CD4-positive, alpha-beta T cell treated with Interleukin-1 beta for 1 hour (primary cell): Measurements from ENCODE around the gene RNF123.

Source experiments
- DNase-seq, 2 donors: peaks; one replicate each; pipeline ENCODE4 v3.0.0-alpha.2; 2020 to 2022

The RNF123 gene

DNA sequence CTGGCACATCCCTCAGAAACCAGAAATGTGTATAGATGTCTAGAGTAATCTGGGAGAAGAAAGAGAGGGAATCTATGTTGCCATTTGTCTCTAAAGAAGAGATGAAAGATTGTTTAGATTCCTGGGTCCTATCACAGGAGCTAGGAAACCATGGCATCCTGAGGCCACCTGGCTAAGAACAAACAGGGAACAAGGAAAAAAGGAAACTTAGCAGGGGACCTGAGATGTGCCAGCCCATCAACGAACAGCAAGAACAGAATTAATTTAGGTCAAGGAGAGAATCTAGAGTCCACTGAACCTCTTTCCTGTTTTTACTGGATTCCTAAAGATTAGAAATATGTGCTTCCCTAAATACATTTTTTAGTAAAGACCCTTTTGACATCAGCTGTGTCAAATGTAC is 66.7 kb downstream of the RNF123 start:
- DNase-seq, result no peak

DNA sequence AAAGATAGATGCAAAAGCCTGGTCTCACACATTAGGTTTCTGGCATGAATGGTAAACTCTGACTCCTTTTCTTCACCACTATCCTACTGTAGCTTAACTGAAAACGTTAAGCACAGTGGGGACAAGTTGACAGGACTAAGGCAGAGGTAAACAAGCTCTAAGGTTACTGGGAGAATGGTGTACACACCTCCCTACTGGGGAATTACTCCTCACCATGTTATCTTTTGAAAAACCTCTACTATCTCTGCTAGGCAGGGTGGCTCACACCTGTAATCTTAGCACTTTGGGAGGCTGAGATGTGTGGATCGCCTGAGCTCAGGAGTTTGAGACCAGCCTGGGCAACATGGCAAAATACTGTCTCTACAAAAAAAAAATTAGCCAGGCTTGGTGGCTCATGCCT is 67.8 kb downstream of the RNF123 start:
- DNase-seq, result no peak

DNA sequence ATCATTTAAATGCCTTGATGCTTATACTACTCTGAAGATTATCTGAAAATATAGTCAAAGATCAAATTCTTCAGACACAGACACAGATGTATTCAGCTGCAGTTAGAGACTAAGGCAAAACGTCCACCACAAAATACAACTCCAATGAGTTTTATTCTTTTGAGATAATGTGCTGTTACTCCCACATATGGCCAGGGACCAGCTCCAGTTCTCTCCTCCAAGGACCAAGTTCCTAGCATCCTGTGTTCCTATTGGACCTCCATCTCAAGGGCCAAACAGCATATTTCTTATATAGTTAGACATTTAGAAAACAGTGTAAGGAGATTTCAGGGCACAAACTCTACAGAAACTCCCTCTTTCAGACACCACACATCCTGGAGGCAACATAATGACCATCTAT is 69.9 kb downstream of the RNF123 start:
- no peak for DNase-seq

DNA sequence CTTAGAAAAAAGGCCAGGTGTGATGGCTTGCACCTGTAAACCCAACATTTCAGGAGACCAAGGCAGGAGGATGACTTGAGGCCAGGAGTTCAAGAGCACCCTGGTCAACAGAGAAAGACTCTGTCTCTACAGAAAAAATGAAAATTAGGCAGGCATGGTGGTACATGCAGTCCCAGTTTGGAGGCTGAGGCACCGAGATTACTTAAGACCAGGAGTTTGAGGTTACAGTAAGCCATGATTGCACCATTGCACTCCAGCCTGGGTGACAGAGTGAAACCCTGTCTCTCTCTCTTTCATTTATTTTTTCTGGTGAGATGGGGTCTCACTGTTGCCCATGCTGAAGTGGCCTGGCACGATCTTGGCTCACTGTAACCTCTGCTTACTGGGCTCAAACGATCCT is 72.3 kb downstream of the RNF123 start:
- no peak for DNase-seq

DNA sequence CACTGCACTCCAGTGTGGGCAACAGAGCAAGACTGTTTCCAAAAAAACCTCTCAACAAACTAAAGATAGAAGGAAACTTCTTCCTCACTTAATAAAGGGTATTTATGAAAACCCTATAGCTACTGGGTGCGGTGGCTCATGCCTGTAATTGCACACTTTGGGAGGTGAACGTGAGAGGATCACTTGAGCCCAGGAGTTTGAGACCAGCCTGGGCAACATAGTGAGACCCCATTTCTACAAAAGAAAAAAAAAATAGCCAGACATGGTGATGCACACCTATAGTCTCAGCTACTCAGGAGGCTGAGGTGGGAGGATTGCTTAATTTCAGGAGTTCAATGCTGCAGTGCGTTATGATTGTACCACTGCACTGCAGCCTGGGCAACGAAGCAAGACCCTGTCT is 74.6 kb downstream of the RNF123 start:
- DNase-seq, result no peak

DNA sequence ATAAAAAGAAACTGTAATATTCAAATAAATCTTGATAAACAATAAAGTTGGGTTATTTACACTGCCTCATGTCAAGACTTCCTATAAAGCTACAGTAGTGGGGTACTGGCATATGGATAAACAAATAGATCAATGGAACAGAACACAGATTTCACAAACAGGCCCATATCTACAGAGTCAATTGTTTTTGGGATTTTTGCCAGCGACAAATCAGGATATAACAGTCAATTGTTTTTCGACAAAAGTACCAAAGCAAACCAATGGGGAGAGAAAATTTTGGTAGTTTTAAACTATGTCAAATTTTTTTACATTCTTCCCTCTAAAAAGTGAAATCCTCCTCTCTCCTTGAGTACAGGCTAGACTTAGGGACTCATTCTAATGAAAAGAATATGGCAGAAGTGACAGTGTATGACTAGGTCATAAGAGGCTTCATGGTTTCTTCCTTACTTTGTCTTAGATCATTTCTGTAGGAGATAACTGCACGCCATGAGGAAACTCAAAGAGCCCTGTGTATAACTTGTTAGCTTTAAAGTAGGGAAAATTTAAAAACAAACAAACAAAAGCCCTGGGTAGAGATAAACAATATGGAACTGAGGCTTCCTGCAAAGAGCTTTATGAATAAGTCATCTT is 80.0 kb downstream of the RNF123 start:
- no peak for DNase-seq

DNA sequence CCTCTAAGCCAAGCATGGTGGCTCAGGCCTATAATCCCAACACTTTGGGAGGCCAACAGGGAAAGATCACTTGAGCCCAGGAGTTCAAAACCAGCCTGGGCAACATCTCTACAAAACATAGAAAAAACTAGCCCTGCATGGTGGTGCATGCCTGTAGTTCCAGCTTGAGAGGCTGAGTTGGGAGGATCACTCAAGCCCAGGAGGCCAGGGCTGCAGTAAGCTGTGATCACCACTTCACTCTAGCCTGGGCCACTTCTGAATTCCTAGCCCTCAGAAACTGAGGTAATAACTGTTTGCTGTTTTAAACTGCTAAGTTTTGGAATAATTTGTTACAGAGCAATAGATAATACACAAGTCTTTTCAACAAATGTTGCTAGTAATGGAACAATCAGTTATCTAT is 80.6 kb downstream of the RNF123 start:
- no peak for DNase-seq
